CD4-positive, alpha-beta T cell (primary cell): ENCODE measurements around the gene PARM1. TPM values are rescaled to one million over a fixed set of nuclear protein-coding genes. Genes with fewer than 3 reads are reported as not detected.

Experiments used
- ATAC-seq: fragments of 200-7000 bp; cut with Tn5 transposase; one replicate; pipeline ENCODE4 v1.10.0; 2022; ENCODE audit warnings: mild to moderate bottlenecking; ENCODE audit not compliant: poor library complexity
- CTCF ChIA-PET: fragments of 350-600 bp; sonication (Branson Sonifier 250); formaldehyde crosslinking; loops from one replicate; lab custom pipeline; 2021; ENCODE audit warnings: antibody characterized with exemption, inconsistent platforms; lab: Charles Lee
- POLR2A ChIA-PET: fragments of 350-600 bp; sonication (Branson Sonifier 250); formaldehyde crosslinking; loops from one replicate; lab custom pipeline; 2021; ENCODE audit warnings: antibody characterized with exemption, inconsistent platforms; lab: Charles Lee
- DNase-seq, 14 experiments: peaks; one replicate each; pipeline ENCODE4 v3.0.0-alpha.2; 2013 to 2020; ENCODE audit warnings: mixed read lengths in 2 of 14
- H3K27ac ChIP-seq, 2 donors: one replicate each; pipeline versions ENCODE4 v1.5.1 to v1.7.0; 2013; ENCODE audit warnings: low read length in 2 of 2, low read depth in 1 of 2, mild to moderate bottlenecking in 1 of 2
- H3K27me3 ChIP-seq, 2 experiments: 1 replicate in 1 of 2; 2 replicates in 1 of 2; pipeline versions ENCODE4 v1.6.1 to v1.7.0; 2013; ENCODE audit warnings: low read length in 2 of 2, control low read depth in 1 of 2, mild to moderate bottlenecking in 1 of 2, moderate library complexity in 1 of 2; ENCODE audit not compliant: insufficient read depth in 2 of 2, control insufficient read depth in 1 of 2
- H3K36me3 ChIP-seq: one replicate; pipeline ENCODE4 v1.6.1; 2013; ENCODE audit warnings: low read length, control low read depth; ENCODE audit not compliant: insufficient read depth
- H3K4me1 ChIP-seq: one replicate; pipeline ENCODE4 v1.6.1; 2013; ENCODE audit warnings: low read length, control low read depth; ENCODE audit not compliant: insufficient read depth
- H3K4me3 ChIP-seq: one replicate; pipeline ENCODE4 v1.5.1; 2013; ENCODE audit warnings: mild to moderate bottlenecking, low read length, moderate library complexity
- H3K9me3 ChIP-seq, 2 experiments: 1 replicate in 1 of 2; 2 replicates in 1 of 2; pipeline versions ENCODE4 v1.6.1 to v1.7.0; 2013; ENCODE audit warnings: low read length in 2 of 2, mild to moderate bottlenecking in 2 of 2, control low read depth in 1 of 2, moderate library complexity in 1 of 2; ENCODE audit not compliant: control insufficient read depth in 1 of 2, insufficient read depth in 1 of 2
- H3K27ac Mint-ChIP-seq: one replicate; pipeline ENCODE4 v1.8.0; 2020; ENCODE audit warnings: mixed read lengths
- H3K27me3 Mint-ChIP-seq: one replicate; pipeline ENCODE4 v1.8.0; 2021; ENCODE audit warnings: mixed read lengths
- H3K36me3 Mint-ChIP-seq: one replicate; pipeline ENCODE4 v1.8.0; 2021; ENCODE audit warnings: low read depth, mixed read lengths
- H3K4me1 Mint-ChIP-seq: one replicate; pipeline ENCODE4 v1.8.0; 2021; ENCODE audit warnings: low read depth, mixed read lengths
- H3K4me3 Mint-ChIP-seq: one replicate; pipeline ENCODE4 v1.8.0; 2020; ENCODE audit warnings: mild to moderate bottlenecking, mixed read lengths
- H3K9me3 Mint-ChIP-seq: one replicate; pipeline ENCODE4 v1.8.0; 2020; ENCODE audit warnings: mixed read lengths
- CTCF ChIP-seq: fragments of 200-600 bp; IDR thresholded peaks from one replicate; pipeline ENCODE4 v1.8.0; 2022; ENCODE audit warnings: antibody characterized with exemption, mild to moderate bottlenecking
- intact Hi-C, 2 experiments: fragments of 100-400 bp; cut with DNase I in 1 of 2; cut with micrococcal nuclease in 1 of 2; formaldehyde crosslinking; loops; one replicate each; pipeline versions ENCODE4 v1.15.1 to v1.9.0; 2023 to 2025; cut with DNase I, micrococcal nuclease
- total RNA-seq, 174 experiments: library from RNA in 2 of 174; stranded (reverse) in 2 of 174; gene quantifications; one replicate each; pipeline ENCODE4 v1.2.3 and lab custom pipeline; 2021 to 2026

The PARM1 gene
- total RNA-seq, 2 experiments from 2014 or later: 0.05 to 0.06 TPM

- Histone ChIP-seq H3K4me3 (no peak overlapping the region), H3K36me3 (no peaks in the 10 kb centered on the region), H3K9me3 (no peaks in the 10 kb centered on the region), H3K27me3 (peaks cover 0 to 3% of the 10 kb centered on the region in 2 experiments), H3K27ac (no peak overlapping the region), H3K4me1 (no peaks in the 10 kb centered on the region)
- Mint-ChIP-seq H3K9me3 (no peaks in the 10 kb centered on the region), H3K4me3 (no peak overlapping the region), H3K27me3 (peaks cover under 1% of the 10 kb centered on the region), H3K4me1 (no peaks in the 10 kb centered on the region), H3K27ac (no peak overlapping the region), H3K36me3 (no peaks in the 10 kb centered on the region)
- POLR2A ChIA-PET: no interaction called here
- ATAC-seq: no peak
- intact Hi-C loops: no loop called here
- TF ChIP-seq CTCF: no peak
- no peak for DNase-seq
- CTCF ChIA-PET: no interaction called here
Measured at GRCh38 chr4:74890341-74890740, 42.6 kb upstream of the PARM1 start.

DNA sequence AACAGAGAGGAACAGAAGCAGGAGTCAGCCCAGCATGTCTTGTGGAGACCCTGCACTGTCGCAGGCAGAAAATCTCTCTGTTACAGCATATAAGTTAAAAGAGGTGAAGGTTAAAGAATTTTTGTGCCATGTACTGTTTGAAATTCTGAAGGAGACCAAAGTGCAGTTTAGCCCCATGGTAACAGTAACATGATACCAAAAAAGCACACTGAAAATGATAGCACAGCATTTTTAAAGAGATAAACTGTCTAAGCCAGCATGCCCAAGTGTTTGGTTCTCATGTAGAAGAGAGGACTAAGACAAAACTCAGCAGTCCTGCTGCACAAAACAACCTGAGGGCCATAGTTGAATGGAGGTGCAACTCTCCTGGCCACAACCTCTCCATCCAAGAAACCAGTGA is 41.9 kb upstream of the PARM1 start:
- DNase-seq (no peak), ATAC-seq (no peak)
- no peak for TF ChIP-seq CTCF
- CTCF ChIA-PET: no interaction called here
- H3K27ac ChIP-seq: no peak overlapping the region
- POLR2A ChIA-PET: no interaction called here
- H3K36me3 ChIP-seq: no peaks in the 10 kb centered on the region
- no peaks in the 10 kb centered on the region for H3K9me3 ChIP-seq
- intact Hi-C loops: no loop called here
- H3K27me3 ChIP-seq: peaks cover 0 to 3% of the 10 kb centered on the region in 2 experiments
- H3K4me3 ChIP-seq: no peak overlapping the region
- H3K9me3 Mint-ChIP-seq: no peaks in the 10 kb centered on the region
- no peak overlapping the region for H3K27ac Mint-ChIP-seq
- no peak overlapping the region for H3K4me3 Mint-ChIP-seq
- no peaks in the 10 kb centered on the region for H3K4me1 Mint-ChIP-seq
- no peaks in the 10 kb centered on the region for H3K27me3 Mint-ChIP-seq
- H3K36me3 Mint-ChIP-seq: no peaks in the 10 kb centered on the region
- H3K4me1 ChIP-seq: no peaks in the 10 kb centered on the region

DNA sequence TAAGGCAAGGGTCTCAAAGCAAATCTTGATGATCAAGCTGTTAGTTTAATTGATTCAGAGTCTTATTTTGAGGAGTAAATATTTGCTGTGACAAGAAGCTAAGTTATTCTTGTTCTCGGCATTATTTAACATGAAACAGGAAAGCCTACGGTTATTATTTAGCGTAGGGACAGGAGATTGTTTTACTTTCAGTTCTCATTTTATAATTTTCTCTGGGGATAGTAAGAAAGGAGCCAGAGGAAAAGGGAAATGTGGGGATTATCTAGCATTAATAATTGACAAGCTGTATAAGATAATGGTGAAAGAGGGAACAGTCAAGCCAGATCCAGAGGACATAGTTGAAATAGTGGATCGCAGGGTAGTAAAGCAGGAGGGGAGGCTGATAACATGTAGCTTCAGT is 39.7 kb upstream of the PARM1 start:
- TF ChIP-seq CTCF: no peak
- Histone ChIP-seq H3K4me3 (no peak overlapping the region), H3K27ac (no peak overlapping the region), H3K9me3 (no peaks in the 10 kb centered on the region), H3K36me3 (no peaks in the 10 kb centered on the region), H3K4me1 (no peaks in the 10 kb centered on the region), H3K27me3 (peaks cover 0 to 3% of the 10 kb centered on the region in 2 experiments)
- no peak overlapping the region for H3K4me3 Mint-ChIP-seq
- H3K36me3 Mint-ChIP-seq: no peaks in the 10 kb centered on the region
- H3K9me3 Mint-ChIP-seq: no peaks in the 10 kb centered on the region
- ChIA-PET CTCF (no interaction called here), POLR2A (no interaction called here)
- DNase-seq: no peak
- no peaks in the 10 kb centered on the region for H3K27me3 Mint-ChIP-seq
- intact Hi-C loops: no loop called here
- no peak for ATAC-seq
- H3K27ac Mint-ChIP-seq: no peak overlapping the region
- H3K4me1 Mint-ChIP-seq: no peaks in the 10 kb centered on the region
